NT2/D1 (cell line): ENCODE data around the gene ANAPC1.
"Not testable (repeated sequence)": the region's sequence is repeated elsewhere in the genome, so short reads cannot be mapped to it uniquely, and the experiment has no call there.

Source experiments
- DNase-seq: peaks from one replicate; pipeline ENCODE4 v3.0.0-alpha.2; 2011; ENCODE audit warnings: low read depth, low spot score
- H3K27me3 ChIP-seq: 2 replicates; pipeline ENCODE4 v1.6.0; 2011; ENCODE audit warnings: mild to moderate bottlenecking; ENCODE audit not compliant: insufficient read length, insufficient read depth
- H3K36me3 ChIP-seq: 2 replicates; pipeline ENCODE4 v1.6.1; 2011; ENCODE audit warnings: mild to moderate bottlenecking, low read length, mixed read lengths; ENCODE audit not compliant: insufficient read depth, insufficient read length
- H3K4me1 ChIP-seq: 2 replicates; pipeline ENCODE4 v1.5.1; 2011; ENCODE audit not compliant: insufficient read depth, insufficient read length
- H3K4me3 ChIP-seq: 2 replicates; pipeline ENCODE4 v1.5.1; 2011; ENCODE audit warnings: low read depth; ENCODE audit not compliant: insufficient read length
- H3K9ac ChIP-seq: 2 replicates; pipeline ENCODE4 v1.6.0; 2011; ENCODE audit warnings: low read depth; ENCODE audit not compliant: insufficient read length
- H3K9me3 ChIP-seq: 2 replicates; pipeline ENCODE4 v1.5.1; 2011; ENCODE audit warnings: mild to moderate bottlenecking, low read length; ENCODE audit not compliant: insufficient read depth
- SUZ12 ChIP-seq: IDR thresholded peaks from 2 replicates; pipeline ENCODE4 v1.6.1; 2011; ENCODE audit not compliant: insufficient read length, insufficient read depth; ENCODE audit errors: extremely low read depth
- YY1 ChIP-seq: IDR thresholded peaks from 2 replicates; pipeline ENCODE4 v1.6.1; 2011; ENCODE audit not compliant: insufficient read length, insufficient read depth
- ZNF274 ChIP-seq: IDR thresholded peaks from 2 replicates; pipeline ENCODE4 v1.6.1; 2011; ENCODE audit warnings: mild to moderate bottlenecking, low read depth, low read length

Gene ANAPC1

GRCh38 chr2:111909079-111909478, 25.1 kb upstream of the ANAPC1 start:
- Histone ChIP-seq H3K4me1 (peaks cover 9% of the 10 kb centered on the region), H3K9ac (no peak overlapping the region), H3K9me3 (no peaks in the 10 kb centered on the region), H3K4me3 (no peak overlapping the region), H3K36me3 (no peaks in the 10 kb centered on the region), H3K27me3 (peaks cover 49% of the 10 kb centered on the region)
- TF ChIP-seq ZNF274 (no peak), YY1 (no peak), SUZ12 (no peak)
- no peak for DNase-seq

- no peak for DNase-seq
- Histone ChIP-seq H3K36me3 (no peaks in the 10 kb centered on the region), H3K9me3 (no peaks in the 10 kb centered on the region), H3K4me3 (no peak overlapping the region), H3K27me3 (peaks cover 54% of the 10 kb centered on the region), H3K9ac (no peak overlapping the region), H3K4me1 (peaks cover 11% of the 10 kb centered on the region)
- TF ChIP-seq YY1 = no peak
- TF ChIP-seq SUZ12 = no peak
- TF ChIP-seq ZNF274 = no peak
Observed at GRCh38 chr2:111908578-111908977, 24.6 kb upstream of the ANAPC1 start.

- no peaks in the 10 kb centered on the region for H3K36me3 ChIP-seq
- TF ChIP-seq ZNF274 (no peak), SUZ12 (no peak), YY1 (no peak)
- H3K4me1 ChIP-seq = peaks cover 11% of the 10 kb centered on the region
- H3K9ac ChIP-seq = no peak overlapping the region
- no peak overlapping the region for H3K4me3 ChIP-seq
- H3K9me3 ChIP-seq = no peaks in the 10 kb centered on the region
- DNase-seq = peak; percentile 33
- H3K27me3 ChIP-seq = peaks cover 67% of the 10 kb centered on the region
Observed at GRCh38 chr2:111905990-111906735, 22.2 kb upstream of the ANAPC1 start.

GRCh38 chr2:111905475-111905869, 21.5 kb upstream of the ANAPC1 start:
- not testable (repeated sequence) for H3K9ac ChIP-seq

GRCh38 chr2:111904726-111905474, 20.9 kb upstream of the ANAPC1 start:
- DNase-seq = no peak
- no peaks in the 10 kb centered on the region for H3K36me3 ChIP-seq
- H3K9ac ChIP-seq = peak overlapping the region; percentile 4
- H3K27me3 ChIP-seq = peaks cover 77% of the 10 kb centered on the region
- no peak overlapping the region for H3K4me3 ChIP-seq
- peaks cover 11% of the 10 kb centered on the region for H3K4me1 ChIP-seq
- H3K9me3 ChIP-seq = no peaks in the 10 kb centered on the region
- no peak for TF ChIP-seq SUZ12
- no peak for TF ChIP-seq ZNF274
- no peak for TF ChIP-seq YY1

More at GRCh38 chr2:111905475-111905869, 21.5 kb upstream of the ANAPC1 start:
- H3K9me3 ChIP-seq, H3K36me3 ChIP-seq, H3K4me3 ChIP-seq, DNase-seq: not testable (repeated sequence)
- Histone ChIP-seq H3K4me1 (peaks cover 11% of the 10 kb centered on the region), H3K27me3 (peaks cover 74% of the 10 kb centered on the region)

- Histone ChIP-seq H3K9ac (no peak overlapping the region), H3K27me3 (peaks cover 78% of the 10 kb centered on the region), H3K4me3 (no peak overlapping the region), H3K36me3 (no peaks in the 10 kb centered on the region), H3K9me3 (no peaks in the 10 kb centered on the region), H3K4me1 (peaks cover 10% of the 10 kb centered on the region)
- no peak for DNase-seq
- TF ChIP-seq SUZ12 (no peak), ZNF274 (no peak), YY1 (no peak)
Observed at GRCh38 chr2:111903930-111904439, 20.0 kb upstream of the ANAPC1 start.

- no peak for DNase-seq
- peaks cover 78% of the 10 kb centered on the region for H3K27me3 ChIP-seq
- H3K9me3 ChIP-seq = no peaks in the 10 kb centered on the region
- TF ChIP-seq YY1 (no peak), SUZ12 (no peak), ZNF274 (no peak)
- H3K9ac ChIP-seq = no peak overlapping the region
- H3K4me1 ChIP-seq = peaks cover 8% of the 10 kb centered on the region
- no peak overlapping the region for H3K4me3 ChIP-seq
- no peaks in the 10 kb centered on the region for H3K36me3 ChIP-seq
Observed at GRCh38 chr2:111903516-111903915, 19.5 kb upstream of the ANAPC1 start.
